Measurements from ENCODE around the gene DLG2. TPM values are rescaled to one million over a fixed set of nuclear protein-coding genes. Genes with fewer than 3 reads are reported as not detected.
"Not testable (repeated sequence)": the region's sequence is repeated elsewhere in the genome, so short reads cannot be mapped to it uniquely, and the experiment has no call there.

The DLG2 gene
- total RNA-seq, 1 experiment from 2014 or later = 2.7 TPM

DNA sequence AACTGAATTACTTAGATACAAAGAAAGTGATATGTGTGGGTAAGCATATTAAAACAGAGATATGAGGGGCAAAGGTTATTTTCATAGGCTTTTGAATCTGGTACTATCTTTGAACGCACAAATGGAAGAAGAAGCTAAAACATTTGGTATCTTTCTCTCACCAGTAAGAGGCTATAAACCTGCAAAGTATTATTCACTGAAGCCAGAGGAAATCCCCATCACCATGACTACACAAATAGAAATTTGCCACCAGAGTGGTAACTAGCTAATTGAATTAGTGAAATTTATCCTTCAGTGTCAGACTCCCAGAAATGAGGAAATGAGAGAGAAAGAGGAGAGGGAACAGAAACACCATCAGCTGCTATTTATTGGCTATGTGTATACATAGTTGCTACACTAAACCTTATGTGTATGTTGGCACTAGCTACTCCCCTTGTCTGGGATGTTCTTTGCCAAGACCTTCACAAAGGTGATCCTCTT, 503.4 kb downstream of the DLG2 start:
- Histone ChIP-seq H2AFZ (ENCODE audit: low read length) (no peak overlapping the region), H3K9me2 (replicated peaks; ENCODE audit: insufficient read depth, low read length) (peaks cover 5% of the 10 kb centered on the region; the same call in 1 of the 2 replicates), H3K4me2 (ENCODE audit: low read depth, low read length, poor library complexity, severe bottlenecking) (no peak overlapping the region), H3K79me2 (ENCODE audit: low read length) (no peaks in the 10 kb centered on the region), H3K4me1 (ENCODE audit: low read length) (no peaks in the 10 kb centered on the region), H3K27ac (ENCODE audit: low read length) (no peak overlapping the region), H3K4me3 (ENCODE audit: low read length) (no peak overlapping the region), H3K9me3 (ENCODE audit: low read length) (peaks cover 2% of the 10 kb centered on the region; the same call in 1 of the 2 replicates), H4K20me1 (ENCODE audit: insufficient read depth, low read depth, low read length) (no peaks in the 10 kb centered on the region), H3K36me3 (ENCODE audit: insufficient read depth, low read length) (no peaks in the 10 kb centered on the region), H3K27me3 (ENCODE audit: low read length) (peaks cover 2% of the 10 kb centered on the region; the same call in 1 of the 2 replicates), H3K9ac (ENCODE audit: low read length) (no peak overlapping the region)
- DNase-seq = no peak

- Histone ChIP-seq H3K4me2 (ENCODE audit: low read depth, low read length, poor library complexity, severe bottlenecking) (no peak overlapping the region), H3K9me2 (replicated peaks; ENCODE audit: insufficient read depth, low read length) (0 out of 2 replicates have a peak, but pooled peaks cover 5% of the 10 kb centered on the region), H3K4me3 (ENCODE audit: low read length) (no peak overlapping the region), H3K36me3 (ENCODE audit: insufficient read depth, low read length) (no peaks in the 10 kb centered on the region), H3K4me1 (ENCODE audit: low read length) (no peaks in the 10 kb centered on the region), H3K27ac (ENCODE audit: low read length) (no peak overlapping the region), H4K20me1 (ENCODE audit: insufficient read depth, low read depth, low read length) (no peaks in the 10 kb centered on the region), H2AFZ (ENCODE audit: low read length) (no peak overlapping the region), H3K27me3 (ENCODE audit: low read length) (peaks cover 2% of the 10 kb centered on the region; the same call in 1 of the 2 replicates), H3K79me2 (ENCODE audit: low read length) (no peaks in the 10 kb centered on the region), H3K9me3 (ENCODE audit: low read length) (no peaks in the 10 kb centered on the region), H3K9ac (ENCODE audit: low read length) (no peak overlapping the region)
- DNase-seq = no peak
Observed at GRCh38 chr11:85118151-85118550, 509.0 kb downstream of the DLG2 start.

GRCh38 chr11:85115798-85116197, 511.3 kb downstream of the DLG2 start:
- Histone ChIP-seq H3K4me1 (ENCODE audit: low read length) (no peaks in the 10 kb centered on the region), H3K36me3 (ENCODE audit: insufficient read depth, low read length) (no peaks in the 10 kb centered on the region), H3K9me3 (ENCODE audit: low read length) (no peaks in the 10 kb centered on the region), H4K20me1 (ENCODE audit: insufficient read depth, low read depth, low read length) (no peaks in the 10 kb centered on the region), H2AFZ (ENCODE audit: low read length) (no peak overlapping the region), H3K9ac (ENCODE audit: low read length) (no peak overlapping the region), H3K27ac (ENCODE audit: low read length) (no peak overlapping the region), H3K4me2 (ENCODE audit: low read depth, low read length, poor library complexity, severe bottlenecking) (no peak overlapping the region), H3K9me2 (replicated peaks; ENCODE audit: insufficient read depth, low read length) (0 out of 2 replicates have a peak, but pooled peaks cover 5% of the 10 kb centered on the region), H3K79me2 (ENCODE audit: low read length) (no peaks in the 10 kb centered on the region), H3K27me3 (ENCODE audit: low read length) (peaks cover 2% of the 10 kb centered on the region; the same call in 1 of the 2 replicates), H3K4me3 (ENCODE audit: low read length) (no peak overlapping the region)
- no peak for DNase-seq

- H4K20me1 ChIP-seq (ENCODE audit: insufficient read depth, low read depth, low read length) = no peaks in the 10 kb centered on the region
- H3K4me3 ChIP-seq (ENCODE audit: low read length) = no peak overlapping the region
- DNase-seq = no peak
- H3K9me3 ChIP-seq (ENCODE audit: low read length) = no peaks in the 10 kb centered on the region
- no peak overlapping the region for H2AFZ ChIP-seq (ENCODE audit: low read length)
- H3K9ac ChIP-seq (ENCODE audit: low read length) = no peak overlapping the region
- H3K79me2 ChIP-seq (ENCODE audit: low read length) = no peaks in the 10 kb centered on the region
- H3K36me3 ChIP-seq (ENCODE audit: insufficient read depth, low read length) = no peaks in the 10 kb centered on the region
- no peaks in the 10 kb centered on the region for H3K27me3 ChIP-seq (ENCODE audit: low read length)
- no peaks in the 10 kb centered on the region for H3K4me1 ChIP-seq (ENCODE audit: low read length)
- H3K27ac ChIP-seq (ENCODE audit: low read length) = no peak overlapping the region
- no peak overlapping the region for H3K4me2 ChIP-seq (ENCODE audit: low read depth, low read length, poor library complexity, severe bottlenecking)
- H3K9me2 ChIP-seq (replicated peaks; ENCODE audit: insufficient read depth, low read length) = 0 out of 2 replicates have a peak, but pooled peaks cover 5% of the 10 kb centered on the region
Observed at GRCh38 chr11:85114786-85115185, 512.4 kb downstream of the DLG2 start.

DNA sequence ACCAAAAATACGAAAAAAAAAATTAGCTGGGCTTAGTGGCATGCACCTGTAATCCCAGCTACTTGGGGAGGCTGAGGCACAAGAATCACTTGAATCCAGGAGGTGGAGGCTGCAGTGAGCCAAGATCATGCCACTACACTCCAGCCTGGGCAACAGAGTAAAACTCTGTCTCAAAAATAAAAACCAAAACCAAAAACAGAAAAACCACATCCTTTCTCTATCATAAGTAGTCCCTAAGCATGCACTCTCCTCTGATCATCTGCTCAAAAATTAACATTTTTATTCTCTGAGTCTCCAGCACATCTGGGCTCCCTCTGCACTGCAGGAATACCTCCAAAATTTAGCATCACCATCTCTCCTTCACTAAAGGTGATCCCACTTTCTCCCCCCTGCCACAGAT, 516.9 kb downstream of the DLG2 start:
- not testable (repeated sequence) for H4K20me1 ChIP-seq (ENCODE audit: insufficient read depth, low read depth, low read length); H3K9me2 ChIP-seq (replicated peaks; ENCODE audit: insufficient read depth, low read length); H3K36me3 ChIP-seq (ENCODE audit: insufficient read depth, low read length); H3K4me1 ChIP-seq (ENCODE audit: low read length); H3K9me3 ChIP-seq (ENCODE audit: low read length); H3K27ac ChIP-seq (ENCODE audit: low read length); H3K27me3 ChIP-seq (ENCODE audit: low read length); H3K4me3 ChIP-seq (ENCODE audit: low read length); H3K79me2 ChIP-seq (ENCODE audit: low read length); H2AFZ ChIP-seq (ENCODE audit: low read length); H3K4me2 ChIP-seq (ENCODE audit: low read depth, low read length, poor library complexity, severe bottlenecking); H3K9ac ChIP-seq (ENCODE audit: low read length); DNase-seq

DNA sequence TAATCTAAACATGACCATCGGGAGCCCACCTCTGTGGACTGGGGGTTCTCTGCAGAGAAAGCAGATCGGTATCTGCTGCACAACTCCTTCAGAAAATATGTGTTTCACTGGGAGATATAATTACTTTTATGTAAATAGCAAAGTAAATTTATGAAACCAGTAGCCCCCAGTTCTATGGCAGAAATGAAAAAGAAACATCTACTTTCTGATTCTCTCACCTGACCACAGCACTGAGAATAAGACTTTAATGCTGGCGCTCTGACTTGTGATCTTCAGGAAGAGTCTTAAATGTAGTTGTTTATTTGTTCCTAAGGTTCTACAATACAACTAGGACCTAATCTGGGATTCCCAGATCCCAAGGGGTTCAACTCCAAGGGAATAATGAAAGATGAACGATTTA, 518.0 kb downstream of the DLG2 start:
- Histone ChIP-seq H3K9me3 (ENCODE audit: low read length) (peaks cover 4% of the 10 kb centered on the region; the same call in 1 of the 2 replicates), H2AFZ (ENCODE audit: low read length) (no peak overlapping the region), H3K27ac (ENCODE audit: low read length) (no peak overlapping the region), H3K9me2 (replicated peaks; ENCODE audit: insufficient read depth, low read length) (0 out of 2 replicates have a peak, but pooled peaks cover 3% of the 10 kb centered on the region), H3K4me1 (ENCODE audit: low read length) (no peaks in the 10 kb centered on the region), H3K4me3 (ENCODE audit: low read length) (no peak overlapping the region), H3K9ac (ENCODE audit: low read length) (no peak overlapping the region), H3K27me3 (ENCODE audit: low read length) (no peaks in the 10 kb centered on the region), H3K79me2 (ENCODE audit: low read length) (no peaks in the 10 kb centered on the region), H3K4me2 (ENCODE audit: low read depth, low read length, poor library complexity, severe bottlenecking) (no peak overlapping the region), H4K20me1 (ENCODE audit: insufficient read depth, low read depth, low read length) (no peaks in the 10 kb centered on the region), H3K36me3 (ENCODE audit: insufficient read depth, low read length) (no peaks in the 10 kb centered on the region)
- no peak for DNase-seq

GRCh38 chr11:85105868-85106267, 521.3 kb downstream of the DLG2 start:
- no peak for DNase-seq
- H4K20me1 ChIP-seq (ENCODE audit: insufficient read depth, low read depth, low read length) = no peaks in the 10 kb centered on the region
- H3K27ac ChIP-seq (ENCODE audit: low read length) = no peak overlapping the region
- no peak overlapping the region for H3K4me3 ChIP-seq (ENCODE audit: low read length)
- H3K9me2 ChIP-seq (replicated peaks; ENCODE audit: insufficient read depth, low read length) = 0 out of 2 replicates have a peak, but pooled peaks cover 3% of the 10 kb centered on the region
- no peak overlapping the region for H3K4me2 ChIP-seq (ENCODE audit: low read depth, low read length, poor library complexity, severe bottlenecking)
- peaks cover 20% of the 10 kb centered on the region; the same call in 1 of the 2 replicates for H3K9me3 ChIP-seq (ENCODE audit: low read length)
- no peaks in the 10 kb centered on the region for H3K36me3 ChIP-seq (ENCODE audit: insufficient read depth, low read length)
- no peaks in the 10 kb centered on the region for H3K79me2 ChIP-seq (ENCODE audit: low read length)
- H3K27me3 ChIP-seq (ENCODE audit: low read length) = no peaks in the 10 kb centered on the region
- no peak overlapping the region for H3K9ac ChIP-seq (ENCODE audit: low read length)
- no peak overlapping the region for H2AFZ ChIP-seq (ENCODE audit: low read length)
- H3K4me1 ChIP-seq (ENCODE audit: low read length) = no peaks in the 10 kb centered on the region

DNA sequence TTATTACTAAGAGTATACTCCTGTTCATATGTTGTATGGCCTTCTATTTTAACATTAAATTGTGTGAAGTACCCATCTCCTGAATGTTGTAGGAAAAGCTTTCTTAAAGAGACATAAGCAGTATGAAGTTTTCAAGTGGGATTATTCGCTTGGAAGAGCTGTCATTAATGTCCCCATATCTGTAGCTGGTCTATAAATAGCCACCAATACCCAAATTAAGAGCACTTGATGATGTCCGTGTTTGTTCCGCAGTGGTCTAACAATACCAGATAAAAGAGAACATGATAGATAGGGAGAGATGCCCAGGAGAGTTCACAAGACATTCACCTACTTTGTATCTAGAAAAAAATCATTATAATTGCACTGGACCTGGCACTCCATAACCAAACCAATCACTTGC, 527.6 kb downstream of the DLG2 start:
- no peaks in the 10 kb centered on the region for H4K20me1 ChIP-seq (ENCODE audit: insufficient read depth, low read depth, low read length)
- H3K36me3 ChIP-seq (ENCODE audit: insufficient read depth, low read length) = no peaks in the 10 kb centered on the region
- H3K9me3 ChIP-seq (ENCODE audit: low read length) = peaks cover 20% of the 10 kb centered on the region
- 0 out of 2 replicates have a peak, but pooled peaks cover 4% of the 10 kb centered on the region for H3K9me2 ChIP-seq (replicated peaks; ENCODE audit: insufficient read depth, low read length)
- no peak overlapping the region for H3K9ac ChIP-seq (ENCODE audit: low read length)
- no peak overlapping the region for H3K27ac ChIP-seq (ENCODE audit: low read length)
- no peak overlapping the region for H2AFZ ChIP-seq (ENCODE audit: low read length)
- H3K79me2 ChIP-seq (ENCODE audit: low read length) = no peaks in the 10 kb centered on the region
- H3K4me3 ChIP-seq (ENCODE audit: low read length) = no peak overlapping the region
- H3K4me1 ChIP-seq (ENCODE audit: low read length) = no peaks in the 10 kb centered on the region
- no peak for DNase-seq
- no peak overlapping the region for H3K4me2 ChIP-seq (ENCODE audit: low read depth, low read length, poor library complexity, severe bottlenecking)
- no peaks in the 10 kb centered on the region for H3K27me3 ChIP-seq (ENCODE audit: low read length)

All from Karpas-422 (cell line).